Gastroesophageal sphincter (tissue), 3 donors: ENCODE results near the gene MTMR10.

ENCODE experiments used
- CTCF ChIP-seq, 4 experiments: fragments of 200-600 bp in 2 of 4; fragments of 450-650 bp in 2 of 4; sonication (generic) in 1 of 4; IDR thresholded peaks; one replicate each; pipeline ENCODE4 v1.5.1; 2017 to 2019; ENCODE audit warnings: antibody characterized with exemption in 4 of 4, mild to moderate bottlenecking in 2 of 4, moderate library complexity in 2 of 4
- EP300 ChIP-seq: sonication (generic); formaldehyde crosslinking; IDR thresholded peaks from one replicate; pipeline ENCODE4 v1.6.1; 2017; ENCODE audit warnings: antibody characterized with exemption, mild to moderate bottlenecking
- POLR2A ChIP-seq, 2 donors: fragments of 450-650 bp; IDR thresholded peaks; one replicate each; pipeline ENCODE4 v1.6.1; 2017; ENCODE audit warnings: antibody characterized with exemption in 2 of 2, mild to moderate bottlenecking in 2 of 2, moderate library complexity in 1 of 2
- POLR2AphosphoS5 ChIP-seq: sonication (generic); formaldehyde crosslinking; IDR thresholded peaks from one replicate; pipeline ENCODE4 v1.6.1; 2017; ENCODE audit warnings: antibody characterized with exemption

- TF ChIP-seq CTCF (IDR thresholded peaks at IDR 0.05) (no peak), POLR2AphosphoS5 (no peak), POLR2A (IDR thresholded peaks at IDR 0.05) (no peak), EP300 (no peak)
Measured at GRCh38 chr15:30929982-30930381, 61.4 kb downstream of the MTMR10 start.
